NCI-H146 (cell line): ENCODE measurements around the gene GTF2B.
A peak's percentile ranks its signal among the peaks of the same experiment; 100 is the strongest.
"Not testable (repeated sequence)": the region's sequence is repeated elsewhere in the genome, so short reads cannot be mapped to it uniquely, and the experiment has no call there.

Experiments
- DNase-seq: peaks from one replicate; lab custom pipeline; 2025; lab: John Stamatoyannopoulos, UW

The GTF2B gene, protein sequence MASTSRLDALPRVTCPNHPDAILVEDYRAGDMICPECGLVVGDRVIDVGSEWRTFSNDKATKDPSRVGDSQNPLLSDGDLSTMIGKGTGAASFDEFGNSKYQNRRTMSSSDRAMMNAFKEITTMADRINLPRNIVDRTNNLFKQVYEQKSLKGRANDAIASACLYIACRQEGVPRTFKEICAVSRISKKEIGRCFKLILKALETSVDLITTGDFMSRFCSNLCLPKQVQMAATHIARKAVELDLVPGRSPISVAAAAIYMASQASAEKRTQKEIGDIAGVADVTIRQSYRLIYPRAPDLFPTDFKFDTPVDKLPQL

DNA sequence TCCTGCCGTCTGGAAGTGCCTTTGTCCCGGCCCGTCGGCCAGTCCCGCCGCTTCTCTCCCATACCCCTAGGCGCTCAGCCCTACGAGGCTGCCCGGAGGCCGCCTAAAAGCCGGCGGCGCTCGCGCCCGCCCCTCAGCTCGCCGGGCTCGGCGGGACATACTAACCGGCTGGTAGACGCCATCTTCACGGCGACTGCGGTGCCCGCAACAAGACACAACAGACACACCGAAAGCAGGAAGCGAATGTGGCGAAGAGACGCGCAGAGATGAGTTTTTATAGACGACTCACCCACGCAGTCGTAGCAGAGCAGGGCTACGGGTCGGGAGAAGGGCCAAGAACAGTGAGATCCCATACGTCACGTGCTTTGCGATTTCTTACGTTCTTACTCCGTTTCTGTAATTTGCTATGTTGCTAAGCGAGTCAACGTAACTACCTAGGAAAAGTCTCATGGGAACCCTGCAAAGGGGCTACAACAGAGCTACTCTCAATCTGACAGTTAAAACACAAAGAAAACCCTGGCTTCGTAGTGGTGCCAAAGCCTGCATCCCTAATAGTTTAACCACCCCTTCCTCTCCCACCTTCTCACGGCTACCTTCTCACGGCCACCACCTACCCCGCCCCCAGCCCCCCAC lies at the start of gene GTF2B:
TSS of gene GTF2B (minus strand) at position 250 of the 633 bp plus-strand sequence. CDS start at position 182, 68 bp downstream.
- DNase-seq, result peak; percentile 88

DNA sequence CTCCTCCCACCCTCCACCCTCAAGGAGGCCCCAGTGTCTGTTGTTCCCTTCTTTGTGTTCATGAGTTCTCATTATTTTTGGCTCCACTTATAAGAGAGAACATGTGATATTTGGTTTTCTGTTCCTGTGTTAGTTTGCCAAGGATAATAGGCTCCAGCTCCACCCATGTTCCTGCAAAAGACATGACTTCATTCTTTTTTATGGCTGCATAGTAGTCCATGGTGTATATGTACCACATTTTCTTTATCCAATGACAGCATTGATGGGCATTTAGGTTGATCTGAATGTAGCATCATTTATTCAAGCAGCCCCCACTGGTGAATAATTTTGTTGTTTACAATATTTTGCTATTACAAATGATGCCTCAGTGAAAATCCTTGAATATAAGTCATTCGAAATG lies 47.2 kb upstream of the GTF2B start:
- DNase-seq, result not testable (repeated sequence)

DNA sequence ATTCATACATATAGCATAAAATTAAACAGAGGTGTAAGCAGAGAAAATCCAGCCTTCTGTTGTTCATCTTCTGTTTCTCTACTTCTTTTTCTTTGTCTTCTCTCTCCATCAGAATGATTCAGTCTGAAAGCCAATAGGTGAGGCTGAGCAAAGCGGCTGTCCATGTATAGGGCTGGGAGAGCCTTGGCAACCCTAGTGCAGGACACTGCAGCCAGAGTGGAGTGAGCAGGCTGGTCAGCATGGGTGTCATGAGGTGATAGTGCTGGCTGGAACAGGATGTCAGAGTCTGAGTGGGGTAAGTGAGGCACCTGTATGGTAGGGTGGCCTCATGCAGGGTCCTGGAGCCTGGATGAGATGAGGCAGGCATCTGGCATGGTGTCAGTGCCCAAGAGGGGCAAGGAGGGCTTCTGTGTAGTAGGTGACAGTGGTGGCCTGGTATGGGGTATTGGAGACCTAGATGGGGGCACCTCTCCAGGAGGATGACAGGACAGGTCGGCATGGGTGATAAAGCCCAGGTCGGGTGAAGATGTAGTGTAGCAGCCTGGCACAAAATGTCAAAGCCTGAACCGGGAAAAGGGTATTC lies 45.5 kb upstream of the GTF2B start:
- DNase-seq, result no peak

DNA sequence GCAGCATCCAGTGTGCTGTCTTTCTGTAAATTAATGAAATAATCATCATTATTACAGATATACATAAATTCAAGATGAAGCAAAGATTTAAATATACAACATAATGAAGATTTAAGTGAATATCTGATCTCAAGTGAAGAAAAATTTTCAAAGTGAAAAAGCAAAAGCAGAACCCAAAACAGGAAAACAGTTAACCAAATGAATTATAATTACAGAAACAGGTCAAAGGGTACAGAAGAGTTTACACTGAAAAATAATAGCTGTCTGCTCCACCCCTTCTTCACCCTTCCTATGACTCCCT lies 44.8 kb upstream of the GTF2B start:
- no peak for DNase-seq

DNA sequence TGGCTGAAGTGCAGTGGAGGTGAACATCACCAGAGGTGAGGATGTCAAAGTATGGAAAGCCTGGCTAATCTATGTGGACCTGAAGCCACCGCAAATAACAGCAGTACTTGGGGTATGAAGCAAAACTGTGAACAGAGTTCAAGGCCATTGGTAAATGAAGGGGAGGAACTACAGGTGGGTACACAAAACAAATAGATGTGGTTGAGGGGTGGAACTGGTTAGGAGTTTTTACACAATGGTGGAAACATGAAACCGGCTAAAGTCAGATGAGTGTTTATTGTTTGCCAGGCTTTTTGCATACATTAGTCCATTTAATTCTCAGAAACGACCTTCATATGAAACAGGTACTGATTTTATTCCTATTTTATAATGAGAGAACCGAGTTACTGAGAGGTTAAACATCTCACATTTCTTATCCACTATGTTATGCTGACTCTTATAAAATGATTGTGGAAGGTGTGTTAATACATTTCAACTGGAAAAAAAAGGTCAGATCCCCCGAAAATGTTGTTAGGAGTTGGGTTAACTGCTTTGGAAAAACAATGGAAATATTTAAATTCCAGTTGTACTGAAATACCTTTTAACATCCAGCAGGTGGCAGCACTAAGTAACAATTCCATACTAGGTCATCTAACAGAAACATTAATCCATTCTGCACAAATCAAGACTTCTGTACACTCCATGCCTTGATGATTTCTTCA lies 44.3 kb upstream of the GTF2B start:
- DNase-seq, result peak; percentile 30

DNA sequence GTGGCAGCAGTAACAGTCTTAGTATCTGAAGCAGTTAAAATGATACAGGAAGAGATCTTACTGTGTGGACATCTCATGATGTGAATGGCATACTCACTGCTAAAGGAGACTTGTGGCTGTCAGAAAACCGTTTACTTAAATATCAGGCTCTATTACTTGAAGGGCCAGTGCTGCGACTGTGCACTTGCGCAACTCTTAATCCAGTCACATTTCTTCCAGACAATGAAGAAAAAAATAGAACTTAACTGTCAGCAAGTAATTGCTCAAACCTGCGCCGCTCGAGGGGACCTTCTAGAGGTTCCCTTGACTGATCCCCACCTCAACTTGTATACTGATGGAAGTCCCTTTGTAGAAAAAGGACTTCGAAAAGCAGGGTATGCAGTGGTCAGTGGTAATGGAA lies 38.8 kb upstream of the GTF2B start:
- DNase-seq, result not testable (repeated sequence)

DNA sequence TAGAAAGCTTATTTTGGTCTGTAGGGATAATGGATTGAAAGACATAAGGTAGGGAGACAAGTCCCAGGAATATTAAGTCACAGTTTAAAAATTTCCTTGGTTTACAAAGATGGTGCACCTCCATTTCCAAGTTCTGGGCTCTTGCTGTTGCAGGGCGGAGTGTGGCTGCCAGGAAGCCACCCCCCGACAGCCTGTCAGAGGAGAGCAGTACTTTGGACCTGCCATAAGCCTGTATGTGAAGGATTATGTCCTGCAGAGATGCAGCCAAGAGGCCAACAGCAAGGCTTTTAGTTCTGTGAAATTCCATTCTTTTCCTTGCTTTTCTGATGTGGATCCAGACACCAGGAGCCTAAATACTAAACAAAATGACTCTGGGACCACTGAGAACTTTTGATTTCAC lies 31.9 kb upstream of the GTF2B start:
- DNase-seq, result no peak

DNA sequence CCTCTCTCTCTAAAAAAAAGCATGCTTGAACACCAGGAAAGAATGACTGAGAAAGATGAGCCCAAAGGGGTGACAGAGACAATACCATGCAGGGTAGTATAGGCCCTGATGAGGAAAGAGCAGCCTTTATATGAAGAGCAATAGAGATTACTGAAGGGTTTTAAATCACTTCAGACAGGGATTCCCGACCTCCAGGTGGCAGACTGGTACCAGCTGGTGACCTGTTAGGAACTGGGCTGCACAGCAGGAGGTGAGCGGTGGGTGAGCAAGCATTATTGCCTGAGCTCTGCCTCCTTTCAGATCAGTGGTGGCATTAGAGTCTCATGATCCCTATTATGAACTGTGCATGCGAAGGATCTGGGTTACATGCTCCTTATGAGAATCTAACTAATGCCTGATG lies 30.8 kb upstream of the GTF2B start:
- DNase-seq, result no peak

DNA sequence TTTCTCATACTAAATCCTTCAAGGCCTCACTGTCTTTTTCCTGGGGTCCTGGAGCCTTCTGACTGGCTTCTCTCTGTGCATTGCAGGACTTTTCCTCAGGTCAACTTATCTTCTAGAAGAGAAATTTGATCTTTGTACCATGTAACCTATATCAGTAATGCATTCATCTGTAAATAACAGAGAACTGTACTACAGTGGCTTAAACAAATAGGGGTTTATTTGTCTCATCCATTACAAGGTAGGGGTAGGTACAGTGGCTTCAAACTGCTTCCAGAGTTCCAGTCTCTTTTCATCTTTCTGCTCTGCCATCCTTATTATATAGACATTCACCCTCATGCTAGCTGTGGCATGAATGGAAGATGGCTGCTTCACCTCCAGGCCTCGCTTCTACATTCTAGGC lies 29.5 kb upstream of the GTF2B start:
- no peak for DNase-seq

DNA sequence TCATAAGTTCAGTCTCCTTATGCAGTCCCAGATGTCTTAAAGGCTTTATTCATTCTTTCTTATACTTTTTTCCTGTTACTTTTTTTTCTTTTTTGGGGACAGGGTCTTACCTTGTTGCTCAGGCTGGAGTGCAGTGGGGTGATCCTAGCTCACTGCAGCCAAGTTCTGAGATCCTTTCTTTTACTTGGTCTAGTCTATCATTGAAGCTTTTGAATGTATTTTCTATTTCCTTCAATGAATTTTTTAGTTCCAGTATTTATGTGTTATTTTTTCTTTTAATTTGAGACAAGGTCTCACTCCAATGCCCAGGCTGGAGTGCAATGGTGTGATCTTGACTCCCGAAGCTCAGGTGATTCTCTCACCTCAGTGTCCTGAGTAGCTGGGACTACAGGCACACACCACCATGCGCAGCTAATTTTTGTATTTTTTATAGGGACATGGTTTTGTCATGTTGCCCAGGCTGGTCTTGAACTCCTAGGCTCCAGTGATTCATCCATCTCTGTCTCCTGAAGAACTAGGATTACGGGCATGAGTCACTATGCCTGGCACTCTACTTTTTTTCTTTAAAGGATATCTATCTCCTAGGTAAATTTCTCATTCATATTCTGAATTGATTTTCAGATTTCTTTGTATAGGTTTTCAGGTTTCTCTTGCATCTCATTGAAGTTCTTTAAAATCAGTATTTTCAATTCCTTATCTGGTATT lies 26.1 kb upstream of the GTF2B start:
- DNase-seq, result no peak

DNA sequence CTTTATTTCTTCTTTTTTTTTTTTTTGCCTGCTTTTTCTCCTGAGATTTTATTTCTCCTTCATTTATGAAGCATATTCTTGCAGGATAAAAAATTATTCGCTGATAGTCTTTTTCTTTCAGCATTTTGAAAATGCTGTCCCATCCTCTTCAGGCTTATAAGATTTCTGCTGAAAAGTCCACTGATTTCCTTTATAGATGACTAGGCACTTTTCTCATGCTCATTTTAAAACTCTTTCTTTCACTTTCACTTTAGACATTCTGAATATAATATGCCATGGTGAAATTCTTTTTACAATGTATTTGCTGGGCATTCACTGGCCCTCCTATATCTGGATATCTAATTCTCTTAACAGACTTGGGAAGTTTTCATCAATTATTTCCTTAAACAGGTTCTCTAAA lies 25.5 kb upstream of the GTF2B start:
- no peak for DNase-seq

DNA sequence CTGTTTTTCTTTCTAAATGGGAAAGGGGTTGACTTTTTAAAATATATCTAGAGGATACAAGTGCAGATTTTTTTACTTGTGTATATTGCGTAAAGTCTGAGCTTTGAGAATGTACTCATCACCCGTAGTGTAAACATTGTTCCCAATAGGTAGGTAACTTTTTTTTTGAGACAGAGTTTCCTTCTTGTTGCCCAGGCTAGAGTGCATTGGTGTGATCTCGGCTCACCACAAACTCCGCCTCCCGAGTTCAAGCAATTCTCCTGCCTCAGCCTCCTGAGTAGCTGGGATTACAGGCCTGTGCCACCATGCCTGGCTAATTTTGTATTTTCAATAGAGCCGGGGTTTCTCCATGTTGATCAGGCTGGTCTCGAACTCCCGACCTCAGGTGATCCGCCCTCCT lies 20.4 kb upstream of the GTF2B start:
- not testable (repeated sequence) for DNase-seq

DNA sequence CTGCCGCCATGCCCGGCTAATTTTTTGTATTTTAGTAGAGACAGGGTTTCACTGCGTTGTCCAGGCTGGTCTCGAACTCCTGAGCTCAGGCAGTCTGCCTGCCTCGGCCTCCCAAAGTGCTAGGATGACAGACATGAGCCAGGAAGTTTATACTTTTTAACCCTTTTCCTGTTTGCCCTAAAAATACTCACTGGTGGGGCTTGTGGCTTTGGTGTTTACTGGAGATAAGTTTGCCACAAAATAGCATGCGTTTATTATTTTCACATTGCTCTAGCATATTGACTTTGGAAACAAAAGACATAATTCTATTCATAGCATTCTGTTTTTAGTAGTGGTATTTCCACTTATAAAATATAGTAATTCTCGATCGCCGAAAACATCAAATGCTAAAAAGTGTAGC lies 19.8 kb upstream of the GTF2B start:
- DNase-seq, result no peak

DNA sequence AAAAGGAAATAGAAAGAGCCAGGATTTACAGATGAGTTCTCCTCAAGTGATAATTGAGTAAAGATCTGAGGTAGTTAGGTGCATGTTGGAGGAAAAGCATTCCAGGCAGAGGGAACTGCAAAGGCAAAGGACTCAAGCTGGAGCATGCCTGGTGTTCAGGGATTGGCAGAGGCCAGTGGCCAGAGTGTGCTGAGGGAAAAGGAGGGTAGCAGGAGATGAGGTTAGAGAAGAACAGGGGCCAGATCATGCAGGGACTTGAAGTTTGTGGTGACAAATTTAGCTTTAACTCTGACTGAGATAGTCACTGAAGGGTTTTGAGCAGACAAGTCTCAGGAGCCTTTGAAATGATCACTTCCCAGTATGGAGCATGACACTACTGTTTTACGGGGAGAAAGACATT lies 19.0 kb upstream of the GTF2B start:
- no peak for DNase-seq

DNA sequence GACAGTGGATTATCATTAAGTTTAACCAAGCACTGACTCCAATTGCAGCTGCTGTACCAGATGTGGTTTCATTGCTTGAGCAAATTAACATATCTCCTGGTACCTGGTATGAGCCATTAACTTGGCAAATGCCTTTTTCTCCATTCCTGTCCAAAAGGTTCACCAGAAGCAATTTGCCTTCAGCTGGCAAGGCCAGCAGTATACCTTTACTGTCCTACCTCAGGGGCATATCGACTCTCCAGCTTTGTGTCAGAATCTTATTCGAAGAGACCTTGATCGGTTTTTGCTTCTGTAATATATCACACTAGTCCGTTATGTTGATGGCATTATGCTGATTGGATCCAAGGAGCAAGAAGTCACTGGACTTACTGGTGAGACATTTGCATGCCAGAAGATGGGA lies 9.5 kb upstream of the GTF2B start:
- no peak for DNase-seq

DNA sequence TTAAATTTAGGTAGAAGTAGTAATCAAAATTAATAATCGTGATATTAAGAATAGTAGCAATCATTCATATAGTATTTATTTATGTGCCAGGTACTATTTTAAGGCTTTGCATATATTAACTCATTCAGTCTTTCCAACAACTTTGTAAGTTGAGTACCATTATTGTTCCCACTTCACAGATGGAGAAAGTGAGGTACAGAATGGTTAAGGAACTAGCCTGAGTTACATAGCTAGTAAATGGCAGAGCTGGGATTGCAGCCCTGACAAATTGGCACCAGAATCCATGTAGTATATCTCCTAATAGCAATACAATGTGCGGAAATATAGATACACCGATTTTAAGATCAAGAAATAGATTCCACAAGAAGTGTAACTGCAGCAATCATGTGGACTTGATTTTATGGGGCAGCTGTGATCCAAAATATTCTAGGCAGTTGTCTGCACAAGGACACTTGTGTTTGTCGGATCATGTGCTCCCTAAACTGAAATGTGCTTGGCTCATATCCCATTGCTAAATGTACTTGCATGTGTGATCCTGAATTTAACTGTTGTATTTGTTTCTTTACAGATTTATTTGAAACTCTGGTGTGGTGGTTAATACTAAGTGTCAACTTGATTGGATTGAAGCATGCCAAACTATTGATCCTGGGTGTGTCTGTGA lies 5.8 kb upstream of the GTF2B start:
- no peak for DNase-seq

DNA sequence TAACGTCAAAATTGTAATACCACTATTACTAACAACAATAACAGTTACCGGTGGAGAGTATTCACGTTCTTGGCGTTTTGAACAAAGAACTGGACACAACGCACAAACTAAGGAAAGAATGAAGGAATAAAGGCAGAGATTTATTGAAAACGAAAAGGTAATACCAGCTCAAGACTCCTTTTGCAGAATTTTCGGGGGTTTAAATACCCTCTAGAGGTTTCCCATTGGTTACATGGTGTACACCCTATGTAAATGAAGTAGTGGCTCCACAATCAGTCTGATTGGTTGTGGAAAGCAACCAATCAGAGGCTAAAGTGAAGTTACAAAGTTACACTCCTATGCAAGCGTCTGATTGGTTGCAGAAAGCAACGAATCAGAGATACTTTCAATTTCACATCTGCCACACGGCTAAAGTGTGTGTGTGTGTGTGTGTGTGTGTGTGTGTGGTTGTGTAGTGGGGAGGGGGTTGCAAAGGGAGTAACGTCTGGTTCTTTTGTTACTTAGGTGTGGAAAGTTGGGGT lies 1.1 kb upstream of the GTF2B start:
- DNase-seq, result peak; percentile 73

DNA sequence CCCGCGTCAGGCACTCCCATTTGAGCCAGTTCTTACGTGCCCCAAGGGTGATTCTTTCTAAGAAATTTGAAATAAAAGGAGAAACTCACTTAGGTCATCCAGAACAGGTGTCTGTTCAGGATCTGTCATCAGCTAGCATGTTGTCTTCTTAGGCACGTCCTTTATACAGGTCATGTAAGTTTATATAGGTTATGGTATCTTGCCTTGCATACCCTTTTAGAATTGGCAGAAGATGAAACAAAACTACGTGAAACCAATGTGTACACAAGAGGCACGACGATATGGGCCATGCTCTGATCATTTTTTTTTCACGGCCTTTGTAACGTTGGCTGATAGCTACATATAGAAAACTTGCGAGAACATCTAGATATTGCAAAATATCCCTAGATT lies 579 bp upstream of the GTF2B start:
- no peak for DNase-seq

DNA sequence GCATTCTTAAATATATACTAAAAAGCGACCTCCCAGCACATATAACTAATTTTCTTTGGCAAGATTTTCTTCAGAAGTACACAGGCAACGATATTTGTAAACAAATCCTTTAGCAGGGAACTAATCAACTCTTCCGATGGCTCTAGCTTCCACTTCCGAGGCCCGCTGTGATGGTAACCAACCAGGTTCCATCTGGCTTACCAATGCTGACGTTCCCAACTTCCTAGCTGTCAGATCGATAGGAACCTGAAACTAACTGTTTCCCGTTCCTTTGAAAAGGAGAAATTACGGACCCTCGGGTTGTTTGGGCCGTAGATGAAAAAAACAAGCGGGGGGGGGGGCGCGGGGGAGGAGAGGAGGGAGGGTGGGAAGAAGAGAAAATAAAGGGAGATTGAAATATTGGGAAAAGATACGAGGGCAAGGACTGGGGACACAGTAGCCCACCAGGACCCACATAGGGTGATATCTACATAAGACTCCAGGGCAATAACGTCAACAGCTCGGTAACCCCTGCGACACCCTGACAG lies 513 bp downstream of the GTF2B start:
- DNase-seq, result peak; percentile 24

DNA sequence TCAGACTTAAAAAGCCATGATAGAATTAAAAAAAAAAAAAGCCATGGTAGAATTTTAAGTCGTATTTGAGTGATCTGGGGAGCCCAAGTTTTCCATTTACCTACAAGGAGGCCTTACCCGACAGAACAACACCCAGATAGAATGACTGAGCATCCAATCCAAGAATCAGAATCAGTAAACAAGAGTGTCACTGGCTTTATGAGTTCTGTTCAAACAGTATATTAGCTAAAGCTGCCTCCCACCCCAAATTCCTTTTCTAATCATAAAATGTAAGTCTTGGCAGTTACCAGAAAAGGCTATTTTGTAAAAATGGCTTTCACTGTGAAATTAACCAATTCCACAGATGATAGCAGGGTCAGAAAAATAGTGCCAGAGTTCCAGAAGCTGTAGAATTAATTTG lies 1.2 kb downstream of the GTF2B start:
- no peak for DNase-seq

DNA sequence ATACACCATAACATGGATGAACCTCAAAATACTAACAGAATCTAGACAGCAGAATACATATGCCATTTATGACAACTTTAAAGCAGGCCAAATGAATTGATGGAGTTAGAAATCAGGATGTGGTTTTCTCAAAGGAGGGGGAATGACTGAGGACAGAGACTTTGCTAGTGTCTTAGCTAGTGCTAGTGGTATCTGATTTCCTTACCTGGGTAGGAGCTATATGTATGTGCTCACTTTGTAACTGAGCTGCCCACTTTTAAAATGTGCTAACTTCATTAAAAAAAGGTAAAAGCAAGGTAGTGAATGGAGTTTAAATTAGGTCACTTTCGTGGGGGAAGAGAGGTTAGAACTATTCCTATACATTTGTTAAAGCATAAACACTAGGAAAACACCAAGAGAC lies 2.6 kb downstream of the GTF2B start:
- DNase-seq, result no peak

DNA sequence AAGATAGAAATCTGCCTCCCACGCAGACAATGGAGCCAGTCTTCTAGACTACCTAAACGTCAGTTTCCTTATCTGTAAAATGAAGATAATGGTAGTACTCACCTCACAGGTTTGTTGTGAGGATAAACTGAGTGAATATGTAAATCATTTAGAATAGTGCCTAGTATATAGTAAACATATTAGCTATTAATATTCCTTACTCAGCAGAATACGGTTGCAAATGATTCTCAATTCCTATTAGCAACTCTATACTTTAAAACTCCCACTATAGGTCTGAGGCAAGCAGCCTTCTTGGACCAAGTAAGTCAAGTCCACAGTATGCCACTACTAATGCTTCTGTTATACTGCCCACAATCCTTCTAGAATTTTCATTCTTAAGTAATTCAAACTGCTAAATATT lies 5.4 kb downstream of the GTF2B start:
- DNase-seq, result no peak
